HG03280 (cell line): ENCODE measurements around the gene PNMA6E.
"Not testable (repeated sequence)": the region's sequence is repeated elsewhere in the genome, so short reads cannot be mapped to it uniquely, and the experiment has no call there.

ENCODE experiments used
- ATAC-seq: cut with Tn5 transposase; IDR thresholded peaks from one replicate; pipeline ENCODE4 v1.9.1; 2021; ENCODE audit warnings: mild to moderate bottlenecking, moderate library complexity; ENCODE audit not compliant: unreplicated experiment

PNMA6E gene

DNA sequence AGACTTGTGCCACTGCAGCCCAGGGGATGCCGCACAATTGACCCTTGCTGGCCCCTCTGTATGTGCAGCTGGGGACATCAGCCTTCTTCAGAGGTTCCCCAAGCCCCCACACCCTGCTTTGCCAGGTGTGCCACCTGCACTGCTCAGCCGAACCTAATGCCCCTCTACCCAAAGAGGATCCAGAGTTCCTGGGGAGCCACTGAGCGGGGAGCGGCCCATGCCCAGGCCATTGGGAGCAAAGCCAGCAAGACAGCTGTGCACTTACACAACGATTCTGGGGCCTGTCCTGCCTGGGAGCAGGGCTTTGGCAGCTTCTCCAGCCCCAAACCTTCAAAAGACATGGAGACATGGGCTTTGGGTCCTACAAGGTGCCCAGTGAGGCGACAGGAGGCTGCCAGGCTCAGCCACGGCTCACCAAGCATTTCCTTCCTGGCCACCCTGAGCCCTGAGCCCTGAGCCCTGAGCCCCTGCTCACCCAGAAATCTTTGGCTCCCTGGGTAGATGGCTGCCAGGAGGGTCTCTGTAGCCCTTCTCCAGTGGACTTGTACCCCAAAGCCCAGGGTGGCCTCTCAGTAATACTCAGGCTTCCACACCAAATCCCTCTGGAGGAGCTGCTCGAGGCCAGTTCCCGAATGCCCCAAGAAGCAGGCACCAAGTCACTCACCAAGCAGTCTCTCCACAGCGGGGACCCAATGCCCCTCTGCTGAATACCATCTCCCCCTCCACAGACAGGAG is 13.0 kb downstream of the PNMA6E start:
- ATAC-seq = no peak

DNA sequence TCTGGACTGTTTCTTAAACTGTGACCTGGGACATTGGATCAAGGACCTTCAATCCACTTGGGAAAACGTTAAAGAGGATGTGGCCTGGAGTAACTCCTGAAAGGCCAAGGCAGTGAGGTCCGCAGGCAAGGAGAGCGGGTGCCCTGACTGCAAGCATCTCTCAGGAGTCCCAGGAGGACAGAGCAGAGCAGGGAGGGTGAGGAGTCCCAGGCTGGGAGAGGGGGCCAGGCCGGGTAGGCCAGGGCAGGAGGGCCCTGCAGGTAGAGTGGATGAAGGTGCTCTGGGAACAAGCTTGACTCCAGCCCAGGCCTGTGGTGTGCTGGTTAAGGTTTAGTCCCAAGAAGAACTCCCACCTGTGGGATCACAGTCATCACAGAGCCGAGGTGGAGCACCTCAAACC is 13.8 kb downstream of the PNMA6E start:
- ATAC-seq = no peak

DNA sequence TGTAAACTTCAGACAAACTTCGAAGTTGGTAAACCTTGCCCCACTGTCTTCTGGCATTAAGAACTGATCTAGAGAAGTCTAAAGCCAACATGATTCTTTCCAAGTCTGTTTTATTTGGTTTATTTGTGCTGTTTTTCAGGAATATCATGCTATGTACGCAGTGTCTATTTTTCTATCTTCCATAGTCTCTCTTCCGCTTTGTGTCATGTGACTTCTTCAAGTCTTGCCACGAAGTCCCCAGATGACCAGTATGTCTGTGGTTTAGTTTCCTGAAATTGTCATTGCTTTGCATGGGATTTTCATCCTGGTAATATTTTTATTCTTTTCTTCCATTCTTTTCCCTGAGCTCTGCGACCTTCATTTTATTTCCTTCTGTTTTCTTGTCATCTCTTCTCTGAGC is 15.1 kb downstream of the PNMA6E start:
- no peak for ATAC-seq

GRCh38 chrX:153384973-153385372 is 16.2 kb downstream of the PNMA6E start:
- not testable (repeated sequence) for ATAC-seq

- no peak for ATAC-seq
These were observed 16.8 kb downstream of the PNMA6E start for GRCh38 chrX:153384390-153384789.

GRCh38 chrX:153382563-153383482 is 18.3 kb downstream of the PNMA6E start:
- no peak for ATAC-seq

DNA sequence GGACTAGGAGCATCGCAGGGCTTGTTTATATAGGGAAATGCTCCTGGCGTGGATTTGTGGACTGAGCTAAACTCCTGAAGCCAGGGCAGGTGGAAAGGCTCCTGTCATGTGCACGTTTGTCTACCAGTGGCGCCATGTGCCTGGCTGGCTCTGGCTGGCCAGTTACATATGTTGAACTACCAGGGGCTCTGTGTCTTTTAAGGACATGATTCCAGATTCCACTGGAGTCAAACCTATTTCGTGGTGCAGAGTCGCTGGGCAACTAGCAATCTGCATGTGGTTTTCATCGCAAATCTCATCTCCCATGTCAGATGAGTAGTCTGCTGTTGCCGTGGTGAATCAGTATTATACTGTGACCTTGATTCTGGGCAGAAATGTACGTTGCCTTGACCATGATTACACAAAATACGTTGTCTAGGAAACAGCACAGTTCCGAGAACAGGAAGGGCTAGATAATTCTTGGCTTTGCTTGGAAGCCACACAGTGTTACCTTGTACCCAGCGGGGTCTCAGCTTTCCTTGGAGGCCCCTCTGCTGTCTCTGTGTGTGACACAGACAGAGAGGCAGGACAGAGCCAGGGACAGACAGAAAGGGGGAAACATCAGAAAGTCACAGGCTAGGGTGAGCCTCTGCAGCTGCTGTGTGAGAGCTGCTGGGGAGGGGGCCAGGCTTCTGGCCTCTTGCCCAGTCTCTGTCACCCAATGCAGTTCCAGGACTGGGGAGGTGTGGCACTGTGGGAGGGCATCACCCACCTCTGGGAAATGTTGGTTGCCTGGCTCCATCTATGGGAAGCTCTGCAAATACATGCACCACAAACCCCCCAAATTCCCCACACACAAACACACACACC is 19.2 kb downstream of the PNMA6E start:
- no peak for ATAC-seq

- ATAC-seq = no peak
These were observed 20.5 kb downstream of the PNMA6E start for GRCh38 chrX:153380691-153381090.

- ATAC-seq = no peak
These were observed 21.1 kb downstream of the PNMA6E start for GRCh38 chrX:153379971-153380581.

DNA sequence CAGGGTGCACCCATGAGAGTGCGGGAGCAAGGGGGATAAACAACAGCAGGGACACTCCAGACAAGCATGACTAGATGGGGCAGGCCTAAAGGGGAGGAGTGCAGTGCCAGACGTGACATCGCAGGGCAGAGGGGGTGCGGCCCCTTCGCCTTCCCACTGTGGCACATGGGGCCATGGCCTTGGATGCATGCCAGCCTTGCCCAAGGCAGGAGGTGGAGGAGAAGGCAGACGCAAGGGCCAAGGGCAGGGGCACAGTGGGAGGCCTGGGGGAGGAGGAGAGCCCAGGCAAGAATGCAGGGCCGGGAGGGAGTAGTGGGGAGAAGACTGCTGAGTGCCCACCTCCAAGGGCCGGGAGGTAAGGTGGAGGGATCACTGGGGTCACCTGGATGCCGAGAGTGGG is 21.6 kb downstream of the PNMA6E start:
- no peak for ATAC-seq

- no peak for ATAC-seq
These were observed 22.5 kb downstream of the PNMA6E start for GRCh38 chrX:153378607-153379006.

DNA sequence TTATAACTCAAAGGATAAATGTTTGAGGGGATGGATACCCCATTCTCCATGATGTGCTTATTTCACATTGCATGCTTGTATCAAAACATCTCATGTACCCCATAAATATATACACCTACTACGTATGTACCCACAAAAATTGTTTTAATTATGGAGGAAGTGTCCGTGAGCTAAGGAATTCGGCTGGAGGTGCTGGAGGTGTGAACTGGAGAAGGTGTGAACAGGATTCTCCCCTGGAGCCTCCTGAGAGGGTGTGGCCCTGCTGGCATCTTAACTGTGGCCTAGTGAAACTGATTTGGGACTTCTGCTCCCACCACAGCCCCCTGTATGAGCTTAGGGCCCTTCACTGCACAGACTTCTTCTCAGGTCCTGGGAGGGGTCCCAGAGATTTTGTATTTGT is 23.4 kb downstream of the PNMA6E start:
- ATAC-seq = no peak

DNA sequence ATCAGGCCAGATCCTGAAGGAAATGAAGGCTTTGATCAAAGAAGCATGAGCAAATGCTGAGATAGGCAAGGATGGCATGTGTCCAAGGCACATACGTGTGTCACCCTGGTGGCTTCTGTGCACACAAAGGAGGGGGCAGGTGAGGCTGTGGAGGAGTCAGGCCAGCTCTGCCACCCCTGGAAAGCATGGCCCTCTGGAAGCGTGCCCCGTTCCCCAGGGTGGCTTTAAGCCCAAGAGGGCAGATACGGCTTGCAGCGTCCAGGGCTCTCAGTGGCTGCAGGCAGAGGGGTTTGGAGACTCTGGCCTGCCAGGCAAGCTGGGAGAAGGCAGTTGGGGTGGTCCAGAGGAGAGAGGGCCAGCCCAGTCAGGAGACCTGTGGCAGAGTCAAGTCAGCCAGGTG is 25.6 kb downstream of the PNMA6E start:
- ATAC-seq = no peak

DNA sequence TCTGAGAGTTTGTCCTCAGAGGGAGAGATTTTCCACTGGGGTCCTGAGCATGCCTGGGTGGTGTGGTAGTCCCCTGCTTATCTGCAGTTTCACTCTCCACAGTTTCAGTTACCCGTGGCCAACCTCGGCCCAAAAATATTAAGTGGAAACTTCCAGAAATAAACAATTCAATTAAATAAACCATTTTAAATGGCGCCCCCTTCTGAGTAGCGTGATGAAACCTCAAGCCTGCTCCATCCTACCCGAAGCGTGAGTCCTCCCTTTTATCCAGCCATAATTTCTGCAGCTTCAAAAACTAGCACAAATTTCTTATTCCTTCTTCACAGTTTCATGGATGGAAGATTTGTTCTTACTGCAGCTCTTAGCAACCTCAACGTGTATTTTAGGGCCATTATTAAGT is 26.7 kb downstream of the PNMA6E start:
- ATAC-seq = no peak

- ATAC-seq = no peak
These were observed 28.2 kb downstream of the PNMA6E start for GRCh38 chrX:153372949-153373348.

DNA sequence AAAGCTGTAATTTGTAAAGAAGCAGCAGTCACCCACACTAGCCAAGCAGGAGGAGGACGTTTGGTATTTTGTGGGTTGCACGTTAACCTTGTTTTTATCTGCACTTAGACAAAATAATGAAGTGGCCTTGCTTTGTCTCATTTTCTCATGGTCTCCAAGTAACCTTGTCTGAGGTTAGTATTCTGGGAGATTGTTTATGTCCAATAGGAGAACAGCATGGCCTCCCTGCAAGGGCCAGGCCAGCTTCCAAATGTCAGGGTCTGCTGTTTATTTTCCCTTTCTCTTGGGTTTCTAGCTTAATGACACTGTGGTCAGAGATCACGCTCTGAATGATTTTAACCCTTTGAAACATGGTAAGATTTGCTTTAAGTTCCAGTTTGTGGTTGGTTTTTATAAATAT is 29.9 kb downstream of the PNMA6E start:
- ATAC-seq = no peak

GRCh38 chrX:153370293-153371055 is 30.7 kb downstream of the PNMA6E start:
- ATAC-seq = no peak

DNA sequence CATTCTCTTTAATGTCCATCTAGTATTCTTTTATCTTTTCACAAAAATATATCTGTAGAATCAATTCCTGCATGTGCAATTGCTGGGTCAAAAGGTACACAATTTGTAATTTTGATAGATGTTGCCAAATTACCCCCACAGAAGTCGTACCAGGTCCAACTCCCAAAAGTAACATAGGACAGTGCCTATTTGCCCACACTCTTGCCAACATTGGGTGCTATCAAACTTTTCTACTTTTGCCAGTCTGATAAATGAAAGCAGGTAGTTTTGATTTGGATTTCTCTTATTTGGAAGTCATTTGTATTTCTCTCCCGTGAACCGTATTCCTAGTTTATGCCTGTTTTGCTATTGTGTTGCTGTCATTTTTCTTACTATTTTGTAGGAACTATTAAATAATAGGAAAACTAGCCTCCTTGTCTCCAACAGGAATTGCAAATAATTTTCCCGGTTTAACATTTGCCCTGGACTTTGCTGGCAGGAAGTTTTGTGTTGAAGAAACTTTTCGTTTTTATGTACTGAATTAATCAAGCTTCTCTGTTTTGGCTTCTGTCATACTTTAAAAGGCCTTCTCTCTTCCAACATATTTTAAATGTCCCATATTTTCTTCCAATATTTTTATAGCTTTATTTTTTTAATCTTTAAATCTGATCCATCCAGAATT is 34.1 kb downstream of the PNMA6E start:
- ATAC-seq = no peak

- ATAC-seq = no peak
These were observed 35.0 kb downstream of the PNMA6E start for GRCh38 chrX:153366119-153366518.

DNA sequence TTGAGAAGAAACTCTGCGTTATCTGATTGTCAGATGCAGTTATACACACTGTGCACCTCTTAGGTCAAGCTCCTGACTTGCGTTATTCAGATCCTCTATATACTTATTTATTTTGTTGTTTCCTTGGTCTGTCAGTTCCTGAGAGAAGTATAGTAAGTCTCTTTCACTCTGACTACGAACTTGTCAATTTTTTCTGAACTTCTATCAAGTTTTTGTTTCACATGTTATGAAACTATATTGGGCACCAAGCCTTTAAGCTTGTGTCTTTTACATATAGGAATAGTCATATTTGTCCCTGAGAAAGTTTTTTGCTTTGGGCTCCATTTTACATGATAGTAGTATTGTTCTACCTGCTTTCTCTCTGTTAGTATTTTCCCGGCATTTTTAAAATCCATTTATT is 35.5 kb downstream of the PNMA6E start:
- ATAC-seq = no peak
